Embryonic facial prominence (tissue), 1 donor: ENCODE measurements around the gene ABCC1.
A peak's percentile ranks its signal among the peaks of the same experiment; 100 is the strongest.

Source experiments
- DNase-seq: peaks from one replicate; pipeline ENCODE4 v3.0.0-alpha.2; 2016; ENCODE audit errors: extremely low spot score

ABCC1 gene

GRCh38 chr16:16047761-16048160, 98.3 kb downstream of the ABCC1 start:
- DNase-seq = no peak

GRCh38 chr16:16048904-16049582, 99.6 kb downstream of the ABCC1 start:
- no peak for DNase-seq

- DNase-seq = no peak
Measured at GRCh38 chr16:16050106-16050505, 100.7 kb downstream of the ABCC1 start.

- DNase-seq = no peak
Measured at GRCh38 chr16:16051132-16051531, 101.7 kb downstream of the ABCC1 start.

- no peak for DNase-seq
Measured at GRCh38 chr16:16052916-16053315, 103.5 kb downstream of the ABCC1 start.

GRCh38 chr16:16057102-16057501, 107.7 kb downstream of the ABCC1 start:
- no peak for DNase-seq

GRCh38 chr16:16059160-16059559, 109.7 kb downstream of the ABCC1 start:
- DNase-seq = no peak

- DNase-seq = no peak
Measured at GRCh38 chr16:16059895-16060590, 110.6 kb downstream of the ABCC1 start.

GRCh38 chr16:16062023-16062937, 112.9 kb downstream of the ABCC1 start:
- DNase-seq = no peak

- DNase-seq = no peak
Measured at GRCh38 chr16:16063683-16064082, 114.3 kb downstream of the ABCC1 start.

- DNase-seq = no peak
Measured at GRCh38 chr16:16064874-16065384, 115.5 kb downstream of the ABCC1 start.

- DNase-seq = no peak
Measured at GRCh38 chr16:16067127-16067526, 117.7 kb downstream of the ABCC1 start.

GRCh38 chr16:16071631-16072244, 122.3 kb downstream of the ABCC1 start:
- no peak for DNase-seq

- no peak for DNase-seq
Measured at GRCh38 chr16:16073001-16073545, 123.7 kb downstream of the ABCC1 start.

GRCh38 chr16:16073891-16074881, 124.8 kb downstream of the ABCC1 start:
- peak; percentile 42 for DNase-seq

GRCh38 chr16:16075488-16076422, 126.3 kb downstream of the ABCC1 start:
- DNase-seq = no peak

- no peak for DNase-seq
Measured at GRCh38 chr16:16076423-16076813, 127.0 kb downstream of the ABCC1 start.

- DNase-seq = no peak
Measured at GRCh38 chr16:16080465-16081065, 131.1 kb downstream of the ABCC1 start.

GRCh38 chr16:16081141-16081540, 131.7 kb downstream of the ABCC1 start:
- DNase-seq = no peak
